Natural killer cell (primary cell): ENCODE results near the gene AVP. TPM values are rescaled to one million over a fixed set of nuclear protein-coding genes. Genes with fewer than 3 reads are reported as not detected.

Experiments used
- ATAC-seq, 3 donors: fragments of 150-1000 bp in 2 of 3; fragments of 200-7000 bp in 1 of 3; cut with Tn5 transposase; 1 replicate in 1 of 3; 2 replicates in 2 of 3; pipeline ENCODE4 v1.10.0; 2021; ENCODE audit warnings: mild to moderate bottlenecking in 2 of 3, moderate library complexity in 2 of 3
- DNase-seq, 2 donors: peaks; one replicate each; pipeline versions ENCODE4 v3.0.0 to v3.0.0-alpha.2; 2013 to 2021; ENCODE audit warnings: mixed read lengths in 1 of 2
- H3K27ac ChIP-seq: one replicate; pipeline ENCODE4 v1.5.1; 2013; ENCODE audit warnings: mild to moderate bottlenecking, low read length
- H3K27me3 ChIP-seq: one replicate; pipeline ENCODE4 v1.6.1; 2013; ENCODE audit warnings: low read length; ENCODE audit not compliant: control insufficient read depth, insufficient read depth
- H3K36me3 ChIP-seq: one replicate; pipeline ENCODE4 v1.6.1; 2013; ENCODE audit warnings: low read length; ENCODE audit not compliant: control insufficient read depth, insufficient read depth
- H3K4me1 ChIP-seq: one replicate; pipeline ENCODE4 v1.6.1; 2013; ENCODE audit warnings: low read length; ENCODE audit not compliant: control insufficient read depth, insufficient read depth
- H3K4me3 ChIP-seq: one replicate; pipeline ENCODE4 v1.5.1; 2013; ENCODE audit warnings: low read length
- H3K9me3 ChIP-seq: one replicate; pipeline ENCODE4 v1.6.1; 2013; ENCODE audit warnings: low read length; ENCODE audit not compliant: control insufficient read depth, insufficient read depth
- H3K27ac Mint-ChIP-seq, 2 donors: one replicate each; pipeline ENCODE4 v1.8.0; 2022; ENCODE audit warnings: mild to moderate bottlenecking in 2 of 2, mixed read lengths in 2 of 2, moderate library complexity in 1 of 2
- H3K27me3 Mint-ChIP-seq, 2 donors: one replicate each; pipeline ENCODE4 v1.8.0; 2022; ENCODE audit warnings: low read depth in 2 of 2, mixed read lengths in 2 of 2
- H3K36me3 Mint-ChIP-seq: one replicate; pipeline ENCODE4 v1.8.0; 2022; ENCODE audit warnings: mixed read lengths
- H3K4me1 Mint-ChIP-seq, 2 donors: one replicate each; pipeline ENCODE4 v1.8.0; 2022; ENCODE audit warnings: mixed read lengths in 2 of 2
- H3K4me3 Mint-ChIP-seq: one replicate; pipeline ENCODE4 v1.8.0; 2022; ENCODE audit warnings: mild to moderate bottlenecking, moderate library complexity, mixed read lengths
- H3K9me3 Mint-ChIP-seq, 2 donors: one replicate each; pipeline ENCODE4 v1.8.0; 2022; ENCODE audit warnings: mixed read lengths in 2 of 2
- WGBS: methylation state at CpG from one replicate; pipeline ENCODE4 v1.1.7; 2013; ENCODE audit warnings: missing lambda C conversion rate; ENCODE audit not compliant: insufficient coverage; 5-methylcytosine and 5-hydroxymethylcytosine counted together
- intact Hi-C: fragments of 100-400 bp; cut with micrococcal nuclease; formaldehyde crosslinking; loops from one replicate; pipeline ENCODE4 v1.14.2; 2022
- total RNA-seq, 4 donors: library from RNA; stranded (reverse); fragments of 120-200 nt in 1 of 4; gene quantifications; one replicate each; pipeline versions ENCODE4 v1.2.3 to v1.2.4, GENCODE V29; 2013 to 2022
- TF ChIP-seq, protein P1 (sequence below): fragments of 200-600 bp; IDR thresholded peaks from one replicate; pipeline ENCODE4 v1.8.0; 2022; ENCODE audit warnings: antibody characterized with exemption

AVP gene
- total RNA-seq, 3 donors from 2014 or later (not counting 1 experiment from before 2014, with no cell fraction given) = not detected

DNA sequence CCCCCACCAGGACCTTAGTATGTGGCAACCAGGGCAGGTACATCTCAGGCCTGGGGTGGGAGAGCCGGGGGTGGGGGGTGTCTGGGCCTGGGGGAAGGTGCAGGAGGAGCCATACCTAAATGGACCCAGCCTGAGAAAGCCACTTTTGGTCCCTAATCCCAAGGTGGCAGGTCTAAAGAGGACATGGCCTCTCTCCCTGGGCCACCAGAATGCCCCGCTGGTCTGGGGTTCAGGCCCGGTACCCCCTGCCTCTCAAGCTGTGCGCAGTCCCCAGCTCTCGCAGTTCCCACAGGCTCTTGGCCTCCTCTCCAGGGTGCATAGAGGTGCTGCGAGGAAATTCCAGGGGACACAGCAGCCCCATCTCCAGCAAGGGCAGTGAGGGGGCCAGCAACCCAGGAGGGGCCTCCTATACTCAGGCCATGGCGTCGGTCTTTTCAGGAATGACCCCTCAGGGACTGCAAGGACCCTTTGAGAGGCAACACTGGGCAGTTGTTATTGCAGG, 1.1 kb upstream of the AVP start:
- H3K27ac Mint-ChIP-seq = no peak overlapping the region
- H3K27ac ChIP-seq = no peak overlapping the region
- H3K9me3 Mint-ChIP-seq = no peaks in the 10 kb centered on the region
- H3K36me3 ChIP-seq = no peaks in the 10 kb centered on the region
- H3K36me3 Mint-ChIP-seq = no peaks in the 10 kb centered on the region
- TF ChIP-seq, protein P1, sequence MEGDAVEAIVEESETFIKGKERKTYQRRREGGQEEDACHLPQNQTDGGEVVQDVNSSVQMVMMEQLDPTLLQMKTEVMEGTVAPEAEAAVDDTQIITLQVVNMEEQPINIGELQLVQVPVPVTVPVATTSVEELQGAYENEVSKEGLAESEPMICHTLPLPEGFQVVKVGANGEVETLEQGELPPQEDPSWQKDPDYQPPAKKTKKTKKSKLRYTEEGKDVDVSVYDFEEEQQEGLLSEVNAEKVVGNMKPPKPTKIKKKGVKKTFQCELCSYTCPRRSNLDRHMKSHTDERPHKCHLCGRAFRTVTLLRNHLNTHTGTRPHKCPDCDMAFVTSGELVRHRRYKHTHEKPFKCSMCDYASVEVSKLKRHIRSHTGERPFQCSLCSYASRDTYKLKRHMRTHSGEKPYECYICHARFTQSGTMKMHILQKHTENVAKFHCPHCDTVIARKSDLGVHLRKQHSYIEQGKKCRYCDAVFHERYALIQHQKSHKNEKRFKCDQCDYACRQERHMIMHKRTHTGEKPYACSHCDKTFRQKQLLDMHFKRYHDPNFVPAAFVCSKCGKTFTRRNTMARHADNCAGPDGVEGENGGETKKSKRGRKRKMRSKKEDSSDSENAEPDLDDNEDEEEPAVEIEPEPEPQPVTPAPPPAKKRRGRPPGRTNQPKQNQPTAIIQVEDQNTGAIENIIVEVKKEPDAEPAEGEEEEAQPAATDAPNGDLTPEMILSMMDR = no peak
- H3K4me3 ChIP-seq = no peak overlapping the region
- no peaks in the 10 kb centered on the region for H3K9me3 ChIP-seq
- H3K27me3 ChIP-seq = peaks cover 26% of the 10 kb centered on the region
- peaks cover 13% of the 10 kb centered on the region for H3K4me1 ChIP-seq
- H3K27me3 Mint-ChIP-seq = peaks cover 50 to 53% of the 10 kb centered on the region in 2 donors
- intact Hi-C loops = no loop called here
- H3K4me3 Mint-ChIP-seq = no peak overlapping the region
- 94% methylated on average over 8 of the region's 8 CpGs for WGBS
- H3K4me1 Mint-ChIP-seq = peaks cover 0 to 6% of the 10 kb centered on the region in 2 donors
- ATAC-seq = no peak
- no peak for DNase-seq

DNA sequence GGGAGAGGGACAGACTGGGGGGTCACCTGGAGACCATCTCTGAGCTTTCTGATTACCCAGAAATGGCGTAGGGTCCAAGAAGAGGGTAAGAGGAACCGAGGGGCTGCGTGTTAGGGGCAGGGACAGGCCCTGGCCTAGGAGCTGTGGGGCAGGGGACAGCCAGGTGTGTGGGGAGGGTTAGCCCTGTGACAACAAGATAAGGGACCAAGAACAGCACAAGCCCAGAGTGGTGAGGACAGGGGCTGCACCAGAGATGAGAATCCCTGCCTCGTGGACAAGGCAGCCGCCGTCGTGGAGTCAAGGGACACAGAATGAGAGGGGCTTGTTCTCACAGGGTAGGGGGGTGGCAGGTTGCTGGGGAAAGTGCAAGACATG, 449 bp upstream of the AVP start:
- DNase-seq (no peak), ATAC-seq (no peak)
- Mint-ChIP-seq H3K36me3 (no peaks in the 10 kb centered on the region), H3K4me3 (no peak overlapping the region), H3K27ac (no peak overlapping the region), H3K4me1 (peaks cover 0 to 6% of the 10 kb centered on the region in 2 donors), H3K27me3 (peaks cover 48 to 51% of the 10 kb centered on the region in 2 donors), H3K9me3 (no peaks in the 10 kb centered on the region)
- Histone ChIP-seq H3K27me3 (peaks cover 28% of the 10 kb centered on the region), H3K4me3 (no peak overlapping the region), H3K36me3 (no peaks in the 10 kb centered on the region), H3K27ac (no peak overlapping the region), H3K9me3 (no peaks in the 10 kb centered on the region), H3K4me1 (peaks cover 13% of the 10 kb centered on the region)
- intact Hi-C loops = no loop called here
- 75% methylated on average over 7 of the region's 7 CpGs for WGBS
- TF ChIP-seq, protein P1 = no peak

DNA sequence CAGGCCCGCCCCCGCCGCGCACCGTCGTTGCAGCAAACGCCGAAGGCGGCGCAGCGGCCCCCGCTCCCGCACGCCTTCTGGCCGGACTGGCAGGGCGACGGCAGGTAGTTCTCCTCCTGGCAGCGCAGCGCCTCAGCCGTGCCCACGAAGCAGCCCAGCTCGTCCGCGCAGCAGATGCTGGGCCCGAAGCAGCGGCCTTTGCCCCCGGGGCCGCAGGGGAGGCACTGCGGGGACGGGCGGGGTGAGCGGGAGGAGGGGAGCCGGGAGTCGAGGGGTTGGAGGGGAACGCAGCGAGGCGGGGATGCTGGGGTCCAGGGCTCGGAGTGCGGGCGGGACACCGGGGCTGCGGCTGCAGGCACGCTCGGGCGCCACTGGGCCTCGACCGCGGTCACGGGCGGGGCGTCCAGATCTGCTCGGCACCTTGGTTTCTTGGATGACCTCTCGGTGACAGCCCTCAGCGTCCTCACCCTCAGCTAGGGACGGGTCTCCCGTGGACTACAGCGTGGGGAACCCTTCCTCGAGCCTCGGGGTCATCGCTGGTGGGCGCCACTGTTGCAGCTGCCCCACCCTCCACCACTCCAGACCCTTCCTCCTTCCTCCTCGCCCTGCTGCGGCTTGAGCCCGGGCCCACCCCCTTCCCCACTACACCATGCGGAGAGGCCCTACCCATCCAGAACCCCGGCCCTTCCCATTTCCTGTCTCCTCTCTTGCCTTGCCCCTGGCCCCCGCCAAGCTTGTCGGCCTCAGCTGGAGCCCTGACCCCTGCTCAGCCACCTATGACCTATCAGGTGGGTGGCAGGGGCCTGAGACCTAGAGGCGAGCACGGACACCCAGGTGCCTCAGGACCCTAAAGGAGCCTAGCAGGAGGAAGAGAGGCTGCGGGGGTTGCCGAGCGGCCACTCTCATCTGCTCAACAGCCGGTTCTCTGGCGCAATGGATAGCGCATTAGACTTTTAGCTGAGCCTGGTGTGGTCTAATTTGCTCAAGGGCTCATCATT, 1.3 kb downstream of the AVP start:
- Mint-ChIP-seq H3K4me3 (peak overlapping the region; percentile 59), H3K4me1 (peaks cover 0 to 6% of the 10 kb centered on the region in 2 donors), H3K27ac (peak overlapping the region in 1 of 2 donors; percentile 21), H3K9me3 (no peaks in the 10 kb centered on the region), H3K27me3 (peaks cover 49 to 54% of the 10 kb centered on the region in 2 donors), H3K36me3 (no peaks in the 10 kb centered on the region)
- peak; percentile 33 to 51 (median 49) for ATAC-seq
- TF ChIP-seq, protein P1 = no peak
- Histone ChIP-seq H3K4me3 (no peak overlapping the region), H3K4me1 (peaks cover 13% of the 10 kb centered on the region), H3K9me3 (no peaks in the 10 kb centered on the region), H3K27ac (no peak overlapping the region), H3K36me3 (no peaks in the 10 kb centered on the region), H3K27me3 (peaks cover 24% of the 10 kb centered on the region)
- WGBS = 3% methylated on average over 76 of the region's 76 CpGs
- intact Hi-C loops = no loop called here
- DNase-seq = no peak
